ENCODE results near the gene PDE4D.

The PDE4D gene

DNA sequence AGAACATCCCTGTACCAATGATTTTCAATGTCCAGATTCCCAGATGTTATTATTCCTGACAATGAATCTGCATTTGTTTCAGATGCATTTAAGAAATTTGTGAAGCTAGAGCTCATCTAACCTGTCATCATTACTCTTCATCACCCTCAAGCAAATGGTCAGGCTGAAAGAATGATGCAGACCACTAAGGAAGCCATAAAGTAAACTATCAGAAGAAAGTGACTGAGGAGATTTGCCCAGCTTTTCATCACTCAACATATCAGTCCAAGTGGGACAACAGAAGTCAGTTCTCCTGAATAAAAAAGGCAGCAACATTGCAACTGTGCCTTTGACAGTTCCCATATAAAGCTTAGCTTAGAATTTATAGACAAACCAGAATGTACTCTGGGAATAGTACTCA, 419.9 kb downstream of the PDE4D start:
- no peak for TF ChIP-seq TAF1 (IDR thresholded peaks at IDR 0.05; ENCODE audit: borderline replicate concordance, insufficient read depth, low read length)
- no peak for TF ChIP-seq SIN3A (IDR thresholded peaks at IDR 0.05; ENCODE audit: borderline replicate concordance, insufficient read depth, low read length)
- TF ChIP-seq, protein P1, sequence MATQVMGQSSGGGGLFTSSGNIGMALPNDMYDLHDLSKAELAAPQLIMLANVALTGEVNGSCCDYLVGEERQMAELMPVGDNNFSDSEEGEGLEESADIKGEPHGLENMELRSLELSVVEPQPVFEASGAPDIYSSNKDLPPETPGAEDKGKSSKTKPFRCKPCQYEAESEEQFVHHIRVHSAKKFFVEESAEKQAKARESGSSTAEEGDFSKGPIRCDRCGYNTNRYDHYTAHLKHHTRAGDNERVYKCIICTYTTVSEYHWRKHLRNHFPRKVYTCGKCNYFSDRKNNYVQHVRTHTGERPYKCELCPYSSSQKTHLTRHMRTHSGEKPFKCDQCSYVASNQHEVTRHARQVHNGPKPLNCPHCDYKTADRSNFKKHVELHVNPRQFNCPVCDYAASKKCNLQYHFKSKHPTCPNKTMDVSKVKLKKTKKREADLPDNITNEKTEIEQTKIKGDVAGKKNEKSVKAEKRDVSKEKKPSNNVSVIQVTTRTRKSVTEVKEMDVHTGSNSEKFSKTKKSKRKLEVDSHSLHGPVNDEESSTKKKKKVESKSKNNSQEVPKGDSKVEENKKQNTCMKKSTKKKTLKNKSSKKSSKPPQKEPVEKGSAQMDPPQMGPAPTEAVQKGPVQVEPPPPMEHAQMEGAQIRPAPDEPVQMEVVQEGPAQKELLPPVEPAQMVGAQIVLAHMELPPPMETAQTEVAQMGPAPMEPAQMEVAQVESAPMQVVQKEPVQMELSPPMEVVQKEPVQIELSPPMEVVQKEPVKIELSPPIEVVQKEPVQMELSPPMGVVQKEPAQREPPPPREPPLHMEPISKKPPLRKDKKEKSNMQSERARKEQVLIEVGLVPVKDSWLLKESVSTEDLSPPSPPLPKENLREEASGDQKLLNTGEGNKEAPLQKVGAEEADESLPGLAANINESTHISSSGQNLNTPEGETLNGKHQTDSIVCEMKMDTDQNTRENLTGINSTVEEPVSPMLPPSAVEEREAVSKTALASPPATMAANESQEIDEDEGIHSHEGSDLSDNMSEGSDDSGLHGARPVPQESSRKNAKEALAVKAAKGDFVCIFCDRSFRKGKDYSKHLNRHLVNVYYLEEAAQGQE (IDR thresholded peaks at IDR 0.05; ENCODE audit: insufficient read depth in 1 of 2, low read depth in 2 of 2, low read length in 2 of 2) = no peak
- no peak for TF ChIP-seq FOXP2 (optimal IDR thresholded peaks at IDR 0.05; ENCODE audit: borderline replicate concordance, extremely low read depth, extremely low read length, insufficient read depth)

DNA sequence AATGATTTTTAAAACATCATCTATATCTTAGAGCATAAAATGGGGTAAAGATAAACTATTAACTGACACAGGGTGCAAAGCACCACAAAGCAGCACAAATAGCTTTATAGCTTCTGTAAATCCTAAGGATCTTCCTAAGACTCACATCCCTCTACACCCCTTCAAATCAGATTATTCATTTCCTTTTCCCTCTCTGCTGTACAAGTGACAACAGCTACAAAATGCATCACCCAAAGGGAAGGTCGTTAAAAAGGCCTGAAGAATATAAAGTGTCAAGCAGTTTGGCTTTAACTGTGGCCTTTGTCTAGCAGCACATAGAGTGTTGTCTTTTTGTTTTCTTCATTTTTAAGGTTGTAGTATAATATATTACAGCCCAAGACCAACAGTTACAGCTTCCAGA, 422.1 kb downstream of the PDE4D start:
- no peak for TF ChIP-seq TAF1 (IDR thresholded peaks at IDR 0.05; ENCODE audit: borderline replicate concordance, insufficient read depth, low read length)
- no peak for TF ChIP-seq FOXP2 (optimal IDR thresholded peaks at IDR 0.05; ENCODE audit: borderline replicate concordance, extremely low read depth, extremely low read length, insufficient read depth)
- TF ChIP-seq, protein P1 (IDR thresholded peaks at IDR 0.05; ENCODE audit: insufficient read depth in 1 of 2, low read depth in 2 of 2, low read length in 2 of 2) = no peak
- TF ChIP-seq SIN3A (IDR thresholded peaks at IDR 0.05; ENCODE audit: borderline replicate concordance, insufficient read depth, low read length) = no peak
- no peak for TF ChIP-seq POLR2AphosphoS5 (IDR thresholded peaks at IDR 0.05; ENCODE audit: low read depth, low read length)

GRCh38 chr5:59467969-59468368, 425.6 kb downstream of the PDE4D start:
- TF ChIP-seq SIN3A (IDR thresholded peaks at IDR 0.05; ENCODE audit: borderline replicate concordance, insufficient read depth, low read length) = no peak
- no peak for TF ChIP-seq POLR2AphosphoS5 (IDR thresholded peaks at IDR 0.05; ENCODE audit: low read depth, low read length)
- no peak for TF ChIP-seq FOXP2 (optimal IDR thresholded peaks at IDR 0.05; ENCODE audit: borderline replicate concordance, extremely low read depth, extremely low read length, insufficient read depth)
- TF ChIP-seq, protein P1 (IDR thresholded peaks at IDR 0.05; ENCODE audit: insufficient read depth in 1 of 2, low read depth in 2 of 2, low read length in 2 of 2) = no peak
- no peak for TF ChIP-seq TAF1 (IDR thresholded peaks at IDR 0.05; ENCODE audit: borderline replicate concordance, insufficient read depth, low read length)

DNA sequence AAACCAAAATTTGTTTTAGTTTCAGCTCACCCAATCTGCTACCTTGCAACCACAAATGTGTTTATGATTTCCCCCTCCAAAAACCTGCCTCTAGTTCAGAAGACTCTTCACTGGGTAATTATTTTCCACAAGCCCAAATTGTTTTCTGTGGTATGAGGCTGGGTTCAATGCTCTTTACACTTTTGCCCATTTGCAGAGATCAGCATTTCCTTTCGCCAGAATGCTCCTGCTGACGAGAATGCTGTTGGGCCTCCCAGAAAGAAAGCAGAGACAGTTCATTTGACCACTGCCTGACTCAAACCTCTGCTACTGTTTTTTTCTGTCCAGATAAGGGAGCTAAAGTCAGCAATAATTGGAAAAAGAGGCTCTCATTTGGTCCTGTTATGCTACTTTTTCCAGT, 427.3 kb downstream of the PDE4D start:
- TF ChIP-seq SIN3A (IDR thresholded peaks at IDR 0.05; ENCODE audit: borderline replicate concordance, insufficient read depth, low read length) (no peak), TAF1 (IDR thresholded peaks at IDR 0.05; ENCODE audit: borderline replicate concordance, insufficient read depth, low read length) (no peak), FOXP2 (optimal IDR thresholded peaks at IDR 0.05; ENCODE audit: borderline replicate concordance, extremely low read depth, extremely low read length, insufficient read depth) (no peak), POLR2AphosphoS5 (IDR thresholded peaks at IDR 0.05; ENCODE audit: low read depth, low read length) (no peak)
- TF ChIP-seq, protein P1 (IDR thresholded peaks at IDR 0.05; ENCODE audit: insufficient read depth in 1 of 2, low read depth in 2 of 2, low read length in 2 of 2) = no peak

DNA sequence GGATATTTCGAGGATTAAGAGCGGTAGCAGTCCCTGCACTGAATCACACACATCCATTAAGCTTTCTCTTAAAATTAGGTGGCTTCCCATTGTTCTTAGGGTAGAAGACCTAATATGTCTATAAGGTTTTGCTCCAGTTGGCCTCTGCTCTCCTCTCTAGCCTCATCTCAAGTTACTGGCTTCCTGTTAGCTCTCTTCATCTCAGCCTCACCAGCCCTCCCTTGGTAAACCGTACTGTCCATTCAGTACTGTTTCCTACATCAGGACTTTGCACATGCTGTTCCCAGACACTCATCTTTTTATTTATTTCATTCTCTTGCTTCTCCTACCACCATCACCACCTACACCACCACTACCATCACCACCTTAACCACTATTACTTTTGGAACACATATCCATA, 428.6 kb downstream of the PDE4D start:
- TF ChIP-seq SIN3A (IDR thresholded peaks at IDR 0.05; ENCODE audit: borderline replicate concordance, insufficient read depth, low read length) (no peak), FOXP2 (optimal IDR thresholded peaks at IDR 0.05; ENCODE audit: borderline replicate concordance, extremely low read depth, extremely low read length, insufficient read depth) (no peak), TAF1 (IDR thresholded peaks at IDR 0.05; ENCODE audit: borderline replicate concordance, insufficient read depth, low read length) (no peak), POLR2AphosphoS5 (IDR thresholded peaks at IDR 0.05; ENCODE audit: low read depth, low read length) (no peak)
- TF ChIP-seq, protein P1 (IDR thresholded peaks at IDR 0.05; ENCODE audit: insufficient read depth in 1 of 2, low read depth in 2 of 2, low read length in 2 of 2) = no peak
